Lung (tissue), 12 donors: ENCODE measurements around the gene FRMD3. TPM values are rescaled to one million over a fixed set of nuclear protein-coding genes. Genes with fewer than 3 reads are reported as not detected.

ENCODE experiments used
- ATAC-seq: fragments of 200-7000 bp; cut with Tn5 transposase; one replicate; pipeline ENCODE4 v1.9.1; 2020; ENCODE audit warnings: moderate number of reproducible peaks; ENCODE audit not compliant: insufficient read depth, low FRiP score
- DNase-seq, 3 donors: peaks; one replicate each; pipeline ENCODE4 v3.0.0-alpha.2; 2013 to 2017
- H3K27ac ChIP-seq, 2 donors: one replicate each; pipeline ENCODE4 v1.5.1; 2013; ENCODE audit warnings: mild to moderate bottlenecking in 2 of 2, moderate library complexity in 2 of 2, control low read depth in 1 of 2, inconsistent platforms in 1 of 2, low read depth in 1 of 2, low read length in 1 of 2
- H3K27me3 ChIP-seq, 3 donors: one replicate each; pipeline ENCODE4 v1.5.1; 2013; ENCODE audit warnings: low read length in 2 of 3; ENCODE audit not compliant: control insufficient read depth in 3 of 3, insufficient read depth in 3 of 3
- H3K36me3 ChIP-seq, 4 donors: one replicate each; pipeline ENCODE4 v1.5.1; 2013; ENCODE audit warnings: low read length in 4 of 4, mild to moderate bottlenecking in 1 of 4, moderate library complexity in 1 of 4; ENCODE audit not compliant: control insufficient read depth in 4 of 4, insufficient read depth in 4 of 4
- H3K4me1 ChIP-seq, 5 donors: one replicate each; pipeline ENCODE4 v1.5.1; 2013; ENCODE audit warnings: low read length in 5 of 5, mild to moderate bottlenecking in 2 of 5, moderate library complexity in 1 of 5; ENCODE audit not compliant: control insufficient read depth in 5 of 5, insufficient read depth in 5 of 5
- H3K4me3 ChIP-seq: one replicate; pipeline ENCODE4 v1.5.1; 2013; ENCODE audit warnings: mild to moderate bottlenecking, control low read depth, moderate library complexity
- H3K9ac ChIP-seq, 2 donors: one replicate each; pipeline ENCODE4 v1.5.1; 2013; ENCODE audit warnings: low read length in 2 of 2, control low read depth in 1 of 2; ENCODE audit not compliant: insufficient read depth in 1 of 2
- H3K9me3 ChIP-seq, 4 donors: one replicate each; pipeline ENCODE4 v1.5.1; 2013; ENCODE audit warnings: low read length in 3 of 4, mild to moderate bottlenecking in 1 of 4, moderate library complexity in 1 of 4; ENCODE audit not compliant: control insufficient read depth in 4 of 4, insufficient read depth in 3 of 4
- WGBS, 2 donors: extraction: QIAGEN DNeasy Blood & Tissue Kit; methylation state at CpG; one replicate each; pipeline ENCODE4 v1.1.7; 2013; 5-methylcytosine and 5-hydroxymethylcytosine counted together
- polyA plus RNA-seq, 2 donors: library from polyadenylated mRNA; stranded (reverse); fragments of 200-250 nt; gene quantifications; one replicate each; pipeline ENCODE4 v1.2.1, GENCODE V29; 2013
- total RNA-seq, 2 donors: library from RNA; depleted of rRNA in 1 of 2; stranded (reverse); fragments of >200 nt in 1 of 2; gene quantifications; one replicate each; pipeline ENCODE4 v1.2.1, GENCODE V29; 2014 to 2021
- TF ChIP-seq, protein P1 (sequence below): IDR thresholded peaks from 2 replicates; pipeline ENCODE4 v1.5.1; 2012; ENCODE audit warnings: mild to moderate bottlenecking; ENCODE audit errors: control extremely low read depth, extremely low read depth
- donor health status: control.
- donor health status: control.
- donor health status: Bipolar disorder and iron deficiency.
- donor health status: healthy.
- donor health status: DM: yes; HTN: yes; CAD: no.

The FRMD3 gene
- total and polyA plus RNA-seq, 4 donors = 0.75 to 3.2 (median 1.6) TPM

GRCh38 chr9:83560169-83560826 is 22.1 kb upstream of the FRMD3 start:
- Histone ChIP-seq H3K27ac (no peak overlapping the region), H3K9ac (no peak overlapping the region), H3K36me3 (peaks cover 0 to 1% (median 0%) of the 10 kb centered on the region in 4 donors), H3K27me3 (no peaks in the 10 kb centered on the region), H3K4me3 (no peak overlapping the region), H3K9me3 (peaks cover 0 to 1% (median 0%) of the 10 kb centered on the region in 4 donors), H3K4me1 (no peaks in the 10 kb centered on the region)
- TF ChIP-seq, protein P1, sequence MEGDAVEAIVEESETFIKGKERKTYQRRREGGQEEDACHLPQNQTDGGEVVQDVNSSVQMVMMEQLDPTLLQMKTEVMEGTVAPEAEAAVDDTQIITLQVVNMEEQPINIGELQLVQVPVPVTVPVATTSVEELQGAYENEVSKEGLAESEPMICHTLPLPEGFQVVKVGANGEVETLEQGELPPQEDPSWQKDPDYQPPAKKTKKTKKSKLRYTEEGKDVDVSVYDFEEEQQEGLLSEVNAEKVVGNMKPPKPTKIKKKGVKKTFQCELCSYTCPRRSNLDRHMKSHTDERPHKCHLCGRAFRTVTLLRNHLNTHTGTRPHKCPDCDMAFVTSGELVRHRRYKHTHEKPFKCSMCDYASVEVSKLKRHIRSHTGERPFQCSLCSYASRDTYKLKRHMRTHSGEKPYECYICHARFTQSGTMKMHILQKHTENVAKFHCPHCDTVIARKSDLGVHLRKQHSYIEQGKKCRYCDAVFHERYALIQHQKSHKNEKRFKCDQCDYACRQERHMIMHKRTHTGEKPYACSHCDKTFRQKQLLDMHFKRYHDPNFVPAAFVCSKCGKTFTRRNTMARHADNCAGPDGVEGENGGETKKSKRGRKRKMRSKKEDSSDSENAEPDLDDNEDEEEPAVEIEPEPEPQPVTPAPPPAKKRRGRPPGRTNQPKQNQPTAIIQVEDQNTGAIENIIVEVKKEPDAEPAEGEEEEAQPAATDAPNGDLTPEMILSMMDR = no peak
- WGBS, 2 donors = 82 to 91% methylated on average over 7 of the region's 7 CpGs
- DNase-seq (no peak), ATAC-seq (no peak)

GRCh38 chr9:83557771-83558170 is 19.6 kb upstream of the FRMD3 start:
- TF ChIP-seq, protein P1 = no peak
- H3K9ac ChIP-seq = no peak overlapping the region
- DNase-seq (no peak), ATAC-seq (no peak)
- H3K4me1 ChIP-seq = no peaks in the 10 kb centered on the region
- no peak overlapping the region for H3K4me3 ChIP-seq
- peaks cover 0 to 1% (median 0%) of the 10 kb centered on the region in 4 donors for H3K9me3 ChIP-seq
- no peak overlapping the region for H3K27ac ChIP-seq
- no peaks in the 10 kb centered on the region for H3K27me3 ChIP-seq
- H3K36me3 ChIP-seq = peaks cover 0 to 1% (median 0%) of the 10 kb centered on the region in 4 donors

DNA sequence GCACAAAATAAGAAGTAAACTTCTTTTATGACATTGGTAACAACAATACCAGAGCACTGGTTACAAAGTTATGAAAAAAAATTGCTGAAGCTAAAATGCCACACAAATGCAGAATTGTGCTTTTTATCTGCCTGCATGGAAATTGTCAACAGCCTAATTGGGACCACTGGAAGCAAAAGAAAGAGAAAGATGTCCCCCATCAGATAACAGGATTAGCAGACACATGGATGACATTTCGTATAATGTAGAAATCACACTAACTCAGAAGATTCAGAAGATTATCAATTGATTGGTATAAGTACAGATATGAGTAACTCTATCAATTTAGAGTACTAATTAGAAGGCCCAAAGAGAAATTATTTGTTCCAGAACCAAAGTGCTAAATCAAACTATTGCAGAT is 19.1 kb upstream of the FRMD3 start:
- Histone ChIP-seq H3K36me3 (peaks cover 0 to 1% (median 0%) of the 10 kb centered on the region in 4 donors), H3K4me3 (no peak overlapping the region), H3K4me1 (no peaks in the 10 kb centered on the region), H3K9ac (no peak overlapping the region), H3K9me3 (peaks cover 0 to 1% (median 0%) of the 10 kb centered on the region in 4 donors), H3K27ac (no peak overlapping the region), H3K27me3 (no peaks in the 10 kb centered on the region)
- no peak for ATAC-seq
- DNase-seq = no peak
- WGBS, 2 donors = 96 to 100% methylated on average over 1 of the region's 1 CpG
- TF ChIP-seq, protein P1 = no peak

- no peak overlapping the region for H3K27ac ChIP-seq
- ATAC-seq (no peak), DNase-seq (no peak)
- 84 to 86% methylated on average over 3 of the region's 3 CpGs for WGBS, 2 donors
- peaks cover 0 to 3% (median 0%) of the 10 kb centered on the region in 4 donors for H3K9me3 ChIP-seq
- H3K9ac ChIP-seq = no peak overlapping the region
- peaks cover 0 to 1% (median 0%) of the 10 kb centered on the region in 4 donors for H3K36me3 ChIP-seq
- H3K4me3 ChIP-seq = no peak overlapping the region
- H3K4me1 ChIP-seq = no peaks in the 10 kb centered on the region
- TF ChIP-seq, protein P1 = no peak
- H3K27me3 ChIP-seq = no peaks in the 10 kb centered on the region
Measured at GRCh38 chr9:83554278-83554677, 16.1 kb upstream of the FRMD3 start.
